T-helper 1 cell (primary cell): ENCODE results near the gene CHRM1.
"Not testable (repeated sequence)": the region's sequence is repeated elsewhere in the genome, so short reads cannot be mapped to it uniquely, and the experiment has no call there.

Experiments
- DNase-seq, 5 donors: peaks; one replicate each; pipeline ENCODE4 v3.0.0-alpha.2; 2012 to 2020

The CHRM1 gene

DNA sequence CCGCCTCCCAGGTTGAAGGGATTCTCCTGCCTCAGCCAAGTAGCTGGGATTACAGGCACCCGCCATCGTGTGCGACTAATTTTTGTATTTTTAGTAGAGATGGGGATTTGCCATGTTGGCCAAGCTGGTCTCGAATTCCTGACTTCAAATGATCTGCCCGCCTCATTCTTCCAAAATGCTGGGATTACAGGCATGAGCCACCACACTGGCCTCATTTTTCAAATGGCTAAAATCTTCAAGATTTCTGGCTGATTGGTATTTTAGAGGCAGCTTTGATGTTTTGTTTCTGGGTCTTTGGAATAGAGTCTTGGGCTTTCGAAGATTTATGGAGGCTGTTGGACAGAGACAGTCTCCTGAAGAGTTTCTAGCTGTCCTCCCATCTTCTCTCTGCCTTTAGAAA is 46.3 kb downstream of the CHRM1 start:
- no peak for DNase-seq

DNA sequence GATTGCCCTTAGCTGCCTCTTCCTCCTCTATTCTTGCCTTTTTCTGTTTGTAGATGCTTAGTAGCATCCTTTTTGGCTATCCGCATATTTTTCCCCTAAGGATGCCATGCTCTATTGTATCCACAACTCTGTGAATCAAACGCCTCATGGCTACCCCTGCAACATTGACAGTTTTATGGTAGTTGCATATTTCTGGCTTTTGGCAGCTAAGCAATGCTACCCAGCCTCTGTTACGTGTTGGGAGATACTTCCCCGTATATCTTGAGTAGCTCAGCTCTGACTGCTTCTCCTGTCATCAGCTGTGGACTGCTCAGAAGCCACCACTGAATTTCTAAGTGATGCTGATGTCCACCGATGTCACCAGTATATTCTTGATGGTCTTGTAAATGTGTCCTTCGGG is 55.5 kb downstream of the CHRM1 start:
- DNase-seq, result no peak

GRCh38 chr11:62863687-62864335 is 57.4 kb downstream of the CHRM1 start:
- no peak for DNase-seq

- not testable (repeated sequence) for DNase-seq
Observed at GRCh38 chr11:62861564-62862192, 59.5 kb downstream of the CHRM1 start.

DNA sequence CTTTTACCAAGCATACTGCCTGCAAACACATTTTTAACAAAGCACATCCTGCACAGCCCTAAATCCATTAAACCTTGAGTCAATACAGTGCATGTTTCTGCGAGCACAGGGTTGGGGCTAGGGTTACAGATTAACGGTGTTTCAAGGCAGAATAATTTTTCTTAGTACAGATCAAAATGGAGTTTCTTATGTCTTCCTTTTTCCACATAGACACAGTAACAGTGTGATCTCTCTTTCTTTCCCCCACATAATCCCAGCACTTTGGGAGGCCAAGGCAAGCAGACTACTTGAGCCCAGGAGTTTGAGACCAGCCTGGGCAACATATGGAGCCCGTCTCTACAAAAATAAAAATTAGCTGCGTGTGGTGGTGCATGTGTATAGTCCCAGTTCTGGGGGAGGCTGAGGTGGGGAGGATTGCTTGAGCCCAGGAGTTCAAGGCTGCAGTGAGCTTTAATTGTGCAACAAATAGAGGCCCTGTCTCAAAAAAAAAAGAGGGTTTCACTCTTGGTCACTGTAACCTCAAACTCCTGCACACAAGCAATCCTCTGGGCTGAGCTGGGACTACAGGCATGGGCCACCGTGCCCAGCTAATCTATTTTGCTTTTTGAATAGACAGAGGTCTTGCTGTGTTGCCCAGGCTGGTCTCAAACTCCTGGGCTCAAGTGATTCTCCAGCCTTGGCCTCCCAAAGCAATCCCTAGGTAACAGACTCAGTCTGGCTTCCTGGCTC is 60.2 kb downstream of the CHRM1 start:
- peak in 1 of 5 donors; percentile 61 for DNase-seq

GRCh38 chr11:62859281-62859703 is 61.9 kb downstream of the CHRM1 start:
- not testable (repeated sequence) for DNase-seq
